K562 (cell line): ENCODE data around the gene KCTD13. TPM values are rescaled to one million over a fixed set of nuclear protein-coding genes. Genes with fewer than 3 reads are reported as not detected.

Experiments used
- ATF4 ChIP-seq: fragments of 450-650 bp; formaldehyde crosslinking; IDR thresholded peaks from 2 replicates; pipeline ENCODE4 v1.4.0; 2022; ENCODE audit warnings: mild to moderate bottlenecking, moderate library complexity
- BMI1 ChIP-seq: fragments of 150-350 bp; IDR thresholded peaks from 2 replicates; pipeline ENCODE4 v1.6.1; 2014; ENCODE audit warnings: low read length
- CTCF ChIP-seq, 3 experiments: IDR thresholded peaks in 2 of 3; conservative IDR thresholded peaks in 1 of 3; 2 replicates each; pipeline ENCODE4 v1.5.1; 2011 to 2012; ENCODE audit warnings: low read length in 3 of 3, mild to moderate bottlenecking in 3 of 3, control low read depth in 2 of 3, improper control_type of control experiment in 1 of 3, inconsistent platforms in 1 of 3, low read depth in 1 of 3, mixed read lengths in 1 of 3, moderate library complexity in 1 of 3; ENCODE audit not compliant: insufficient read depth in 2 of 3
- ETV1 ChIP-seq: fragments of 450-650 bp; conservative IDR thresholded peaks from 2 replicates; pipeline ENCODE4 v1.6.1; 2016; ENCODE audit warnings: missing genetic modification characterization, control low read depth, low read depth, missing compliant biosample characterization
- ETV5 ChIP-seq: sonication (generic); formaldehyde crosslinking; IDR thresholded peaks from 2 replicates; pipeline ENCODE4 v1.4.0; 2020; ENCODE audit warnings: low read depth, mild to moderate bottlenecking, missing genetic modification reagents
- MCM7 ChIP-seq, 2 experiments: fragments of 450-650 bp; IDR thresholded peaks; 2 replicates each; pipeline ENCODE4 v1.6.1; 2016 to 2018
- NFYB ChIP-seq: IDR thresholded peaks from 2 replicates; pipeline ENCODE4 v1.6.1; 2011; ENCODE audit warnings: mild to moderate bottlenecking, moderate library complexity; ENCODE audit not compliant: insufficient read length; ENCODE audit errors: extremely low read depth
- NR3C1 ChIP-seq: sonication (generic); formaldehyde crosslinking; IDR thresholded peaks from 2 replicates; pipeline ENCODE4 v1.8.1; 2022; ENCODE audit warnings: missing genetic modification reagents
- NUFIP1 ChIP-seq: fragments of 450-650 bp; IDR thresholded peaks from 2 replicates; pipeline ENCODE4 v1.6.1; 2018; ENCODE audit not compliant: partially characterized antibody
- SAFB ChIP-seq: fragments of 200-400 bp; formaldehyde crosslinking; IDR thresholded peaks from 2 replicates; pipeline ENCODE4 v1.6.1; 2017; ENCODE audit warnings: low read depth, low read length, borderline replicate concordance
- SRSF7 ChIP-seq: fragments of 200-400 bp; formaldehyde crosslinking; optimal IDR thresholded peaks from 2 replicates; pipeline ENCODE3; 2017; ENCODE audit warnings: mild to moderate bottlenecking, low read depth, low read length
- TGIF2 ChIP-seq: sonication (generic); formaldehyde crosslinking; IDR thresholded peaks from 2 replicates; pipeline ENCODE4 v1.8.1; 2022; ENCODE audit warnings: mild to moderate bottlenecking, missing genetic modification reagents, moderate library complexity
- ZBTB33 ChIP-seq: sonication (generic); formaldehyde crosslinking; IDR thresholded peaks from 2 replicates; pipeline ENCODE4 v1.8.1; 2023; ENCODE audit warnings: mild to moderate bottlenecking, missing genetic modification reagents
- ZNF133 ChIP-seq: fragments of 250-450 bp; sonication (Bioruptor Pico); IDR thresholded peaks from 2 replicates; pipeline ENCODE4 v1.4.0; 2020; ENCODE audit warnings: mild to moderate bottlenecking
- ZNF134 ChIP-seq: fragments of 250-450 bp; sonication (Bioruptor Pico); conservative IDR thresholded peaks from 2 replicates; pipeline ENCODE4 v1.4.0; 2020
- polyA plus RNA-seq, 8 experiments: library from polyadenylated mRNA; depleted of rRNA in 4 of 8; stranded (reverse) in 5 of 8; unstranded in 3 of 8; fragments of >200 nt; fragmentation: Nextera tagmentation in 2 of 8; fragmentation: Illumina TruSeq in 1 of 8; extraction: Ambion mirVana in 2 of 8; extraction: Trizol in 1 of 8; gene quantifications; 2 replicates each; pipeline versions ENCODE4 v1.2.1 to v1.2.3, GENCODE V29; 2011 to 2014; ENCODE audit warnings: inconsistent platforms in 1 of 8, missing spikeins in 1 of 8
- total RNA-seq, 7 experiments: library from RNA; depleted of rRNA in 6 of 7; stranded (reverse); fragments of >200 nt in 6 of 7; fragmentation: Illumina TruSeq in 2 of 7; extraction: Trizol in 2 of 7; gene quantifications; 2 replicates each; pipeline versions ENCODE4 v1.2.1 to v1.2.3, GENCODE V29; 2011 to 2021; ENCODE audit warnings: low replicate concordance in 1 of 7
- TF ChIP-seq, protein P1 (sequence below), 2 experiments: fragments of 450-650 bp in 1 of 2; IDR thresholded peaks; 2 replicates each; pipeline ENCODE4 v1.6.1; 2011 to 2017; ENCODE audit warnings: low read depth in 2 of 2, antibody characterized with exemption in 1 of 2, borderline replicate concordance in 1 of 2, low read length in 1 of 2, mild to moderate bottlenecking in 1 of 2, mixed read lengths in 1 of 2; ENCODE audit not compliant: control insufficient read depth in 1 of 2

The KCTD13 gene
- total and polyA plus RNA-seq, 9 of the 15 experiments (the other 6 are each of a cell fraction or from before 2014, with no cell fraction given) = 1.0 to 20.6 (median 9.8) TPM

DNA sequence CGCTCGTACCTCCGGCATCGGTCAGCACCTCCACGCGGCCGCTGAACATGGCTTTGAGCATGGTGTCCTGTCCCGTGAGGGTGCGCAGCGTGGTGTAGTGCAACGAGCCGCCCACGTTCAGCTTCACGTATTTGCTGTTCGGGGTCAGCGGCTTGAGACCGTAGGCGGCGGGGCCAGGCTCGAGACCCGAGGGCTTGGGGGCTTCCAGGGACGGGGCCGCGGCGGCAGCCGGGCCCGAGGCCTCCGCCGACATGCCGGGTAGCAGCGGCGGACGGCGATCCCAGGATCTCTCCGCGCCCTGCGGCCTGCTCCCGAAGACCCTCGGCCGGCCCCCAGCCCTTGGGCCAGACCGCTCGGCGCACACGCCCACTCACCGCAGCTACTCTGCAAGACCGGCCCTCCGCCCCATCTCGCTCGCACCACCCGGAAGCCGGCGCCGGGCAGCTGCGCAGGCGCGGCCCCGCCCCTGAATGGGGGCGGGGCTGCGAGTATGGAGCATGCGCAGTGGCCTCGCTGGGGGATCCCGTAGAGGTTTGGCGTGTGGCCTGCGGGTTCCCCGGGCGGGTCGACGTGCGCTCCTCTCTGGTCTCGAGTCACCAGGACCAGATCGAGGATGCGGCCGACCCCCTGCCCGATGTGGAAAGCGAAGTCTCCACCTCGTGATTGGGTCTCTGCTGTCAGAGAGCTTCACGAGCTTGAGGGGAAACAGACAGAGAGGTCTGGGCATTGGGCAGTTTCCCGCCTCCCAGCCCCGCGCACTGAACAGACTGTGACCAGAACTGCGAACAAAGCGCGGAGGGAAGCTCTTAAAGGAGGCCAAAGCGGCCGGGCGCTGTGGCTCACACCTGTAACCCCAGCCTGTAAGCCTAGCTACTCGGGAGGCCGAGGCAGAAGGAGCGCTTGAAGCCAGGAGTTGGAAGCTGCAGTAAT lies at the start of gene KCTD13 (continued):
- TF ChIP-seq CTCF (IDR thresholded peaks at IDR 0.05 in 2 of 3, conservative IDR thresholded peaks at IDR 0.05 in 1 of 3; ENCODE audit: insufficient read depth in 2 of 3, low read depth in 1 of 3, low read length in 3 of 3) = no peak
- no peak for TF ChIP-seq ZNF134 (CRISPR knock-in tag)
- TF ChIP-seq NUFIP1 = no peak
- TF ChIP-seq ZBTB33 (CRISPR knock-in tag) = no peak
- no peak for TF ChIP-seq ATF4 (CRISPR knock-in tag)
- TF ChIP-seq ETV1 = no peak
- no peak for TF ChIP-seq ZNF133 (CRISPR knock-in tag)
- TF ChIP-seq TGIF2 (CRISPR knock-in tag) = no peak
- no peak for TF ChIP-seq BMI1
- no peak for TF ChIP-seq ETV5 (CRISPR knock-in tag)
- no peak for TF ChIP-seq SAFB
- no peak for TF ChIP-seq NFYB
- no peak for TF ChIP-seq MCM7 (IDR thresholded peaks at IDR 0.05)
- TF ChIP-seq SRSF7 = no peak
- TF ChIP-seq, protein P1, sequence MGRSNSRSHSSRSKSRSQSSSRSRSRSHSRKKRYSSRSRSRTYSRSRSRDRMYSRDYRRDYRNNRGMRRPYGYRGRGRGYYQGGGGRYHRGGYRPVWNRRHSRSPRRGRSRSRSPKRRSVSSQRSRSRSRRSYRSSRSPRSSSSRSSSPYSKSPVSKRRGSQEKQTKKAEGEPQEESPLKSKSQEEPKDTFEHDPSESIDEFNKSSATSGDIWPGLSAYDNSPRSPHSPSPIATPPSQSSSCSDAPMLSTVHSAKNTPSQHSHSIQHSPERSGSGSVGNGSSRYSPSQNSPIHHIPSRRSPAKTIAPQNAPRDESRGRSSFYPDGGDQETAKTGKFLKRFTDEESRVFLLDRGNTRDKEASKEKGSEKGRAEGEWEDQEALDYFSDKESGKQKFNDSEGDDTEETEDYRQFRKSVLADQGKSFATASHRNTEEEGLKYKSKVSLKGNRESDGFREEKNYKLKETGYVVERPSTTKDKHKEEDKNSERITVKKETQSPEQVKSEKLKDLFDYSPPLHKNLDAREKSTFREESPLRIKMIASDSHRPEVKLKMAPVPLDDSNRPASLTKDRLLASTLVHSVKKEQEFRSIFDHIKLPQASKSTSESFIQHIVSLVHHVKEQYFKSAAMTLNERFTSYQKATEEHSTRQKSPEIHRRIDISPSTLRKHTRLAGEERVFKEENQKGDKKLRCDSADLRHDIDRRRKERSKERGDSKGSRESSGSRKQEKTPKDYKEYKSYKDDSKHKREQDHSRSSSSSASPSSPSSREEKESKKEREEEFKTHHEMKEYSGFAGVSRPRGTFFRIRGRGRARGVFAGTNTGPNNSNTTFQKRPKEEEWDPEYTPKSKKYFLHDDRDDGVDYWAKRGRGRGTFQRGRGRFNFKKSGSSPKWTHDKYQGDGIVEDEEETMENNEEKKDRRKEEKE (IDR thresholded peaks at IDR 0.05; ENCODE audit: borderline replicate concordance in 1 of 2, control insufficient read depth in 1 of 2, low read depth in 2 of 2, low read length in 1 of 2) = no peak
- TF ChIP-seq NR3C1 (CRISPR knock-in tag) = 0 out of 2 replicates have a peak, but pooled peaks have one; percentile 8
